ENCODE results near the gene NDUFS8.

The NDUFS8 gene

GRCh38 chr11:68052137-68052873 lies 21.8 kb downstream of the NDUFS8 start:
- DNase-seq, result no peak

GRCh38 chr11:68053117-68053516 lies 22.6 kb downstream of the NDUFS8 start:
- no peak for DNase-seq

DNA sequence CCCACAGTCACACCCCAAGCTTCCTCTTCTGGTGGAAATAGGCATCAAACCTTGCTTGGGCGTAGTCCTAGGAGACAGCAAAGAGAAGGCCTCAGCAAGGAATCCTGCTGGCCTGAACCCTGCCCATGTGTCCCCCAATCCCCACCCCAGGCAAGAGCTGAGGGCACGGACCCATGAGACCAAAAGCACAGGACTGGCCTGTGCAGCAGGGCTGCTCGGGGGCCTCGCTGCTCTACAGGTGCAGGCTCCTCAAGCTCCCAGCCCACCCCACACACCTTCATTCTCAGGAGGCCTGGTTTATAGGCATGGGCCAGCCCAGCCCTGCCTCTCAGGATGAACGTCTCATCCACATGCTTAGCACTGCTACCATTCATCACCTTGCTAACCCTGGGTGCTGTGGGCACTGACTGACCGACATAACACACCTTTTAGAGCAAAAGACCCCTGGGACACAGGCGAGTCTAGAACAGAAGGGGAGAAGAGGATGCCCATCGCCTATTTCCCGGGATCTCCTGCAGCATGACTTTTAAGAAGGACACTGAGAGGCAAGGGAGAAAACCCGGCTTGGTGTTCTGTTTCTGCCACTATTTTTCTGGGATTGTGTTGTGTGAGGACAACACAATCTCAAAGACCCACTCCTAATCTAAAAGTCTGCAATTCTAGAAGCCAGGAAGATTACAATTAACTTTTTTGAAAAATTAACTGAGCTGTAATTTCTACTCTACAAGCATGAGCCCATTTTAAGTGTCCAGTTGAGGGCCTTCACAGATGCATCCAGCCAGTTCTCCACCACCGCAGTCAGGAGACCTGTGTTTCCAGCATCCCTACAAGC lies 23.7 kb downstream of the NDUFS8 start:
- no peak for DNase-seq

GRCh38 chr11:68056317-68057285 lies 26.1 kb downstream of the NDUFS8 start:
- no peak for DNase-seq

- no peak for DNase-seq
Measured at GRCh38 chr11:68057807-68058206, 27.3 kb downstream of the NDUFS8 start.

DNA sequence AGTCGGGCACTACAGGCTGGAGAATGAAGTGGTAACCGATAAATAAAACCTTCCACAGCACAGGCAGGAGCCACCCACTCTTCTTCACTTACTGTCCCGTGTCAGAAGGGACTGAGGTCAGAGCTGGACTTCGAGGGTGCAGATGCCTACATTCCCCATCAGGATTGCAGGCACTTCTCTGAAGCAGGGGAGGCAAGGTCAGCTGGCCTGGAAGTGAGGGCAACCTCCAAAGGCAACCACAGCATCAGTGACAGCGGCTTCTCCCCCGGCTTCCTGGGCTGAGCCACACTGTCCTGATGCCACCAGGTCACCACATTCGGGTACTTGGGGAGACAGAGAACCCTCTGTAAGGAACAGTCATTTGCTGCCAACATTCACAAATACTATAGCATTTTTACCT lies 31.0 kb downstream of the NDUFS8 start:
- no peak for DNase-seq

DNA sequence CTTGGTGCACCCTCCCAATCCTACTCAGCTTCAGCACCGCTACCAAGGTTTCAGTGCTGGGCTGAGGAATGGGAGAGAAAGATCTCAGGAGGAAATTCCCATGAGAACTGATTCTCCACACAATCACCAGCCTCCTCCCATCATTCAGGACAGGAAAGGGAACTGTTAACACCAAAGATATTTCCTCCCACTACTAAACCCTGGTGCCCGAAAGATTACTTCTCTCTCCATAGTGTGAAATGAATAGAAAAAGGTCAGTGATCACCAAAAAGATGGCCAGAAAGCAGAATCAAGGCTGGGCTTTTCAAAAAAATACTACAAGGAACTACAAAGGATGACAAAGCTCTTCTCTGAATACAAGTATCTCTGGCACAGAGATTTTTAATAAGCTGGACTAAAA lies 34.4 kb downstream of the NDUFS8 start:
- DNase-seq, result no peak

GRCh38 chr11:68065841-68066240 lies 35.4 kb downstream of the NDUFS8 start:
- DNase-seq, result no peak

- DNase-seq, result no peak
Measured at GRCh38 chr11:68066742-68067141, 36.3 kb downstream of the NDUFS8 start.

DNA sequence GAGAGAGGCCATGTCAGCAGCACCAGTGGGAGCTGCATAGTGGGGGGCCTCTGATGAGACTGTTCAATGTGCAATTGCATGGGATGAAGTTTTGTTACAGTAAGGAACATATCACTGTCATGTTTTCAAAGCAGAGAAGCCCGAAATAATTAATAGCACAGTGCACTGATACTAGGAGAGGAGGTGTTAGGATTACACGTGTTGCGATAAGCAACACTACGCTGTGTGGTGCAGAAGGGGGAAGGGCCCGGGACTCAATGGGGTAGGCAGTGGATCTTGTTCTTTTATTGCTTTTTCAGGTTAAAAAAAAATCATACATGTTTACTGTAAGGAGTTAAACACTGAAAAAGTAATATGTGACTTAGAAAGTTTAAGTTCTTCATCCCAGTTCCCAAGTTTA lies 37.5 kb downstream of the NDUFS8 start:
- no peak for DNase-seq

DNA sequence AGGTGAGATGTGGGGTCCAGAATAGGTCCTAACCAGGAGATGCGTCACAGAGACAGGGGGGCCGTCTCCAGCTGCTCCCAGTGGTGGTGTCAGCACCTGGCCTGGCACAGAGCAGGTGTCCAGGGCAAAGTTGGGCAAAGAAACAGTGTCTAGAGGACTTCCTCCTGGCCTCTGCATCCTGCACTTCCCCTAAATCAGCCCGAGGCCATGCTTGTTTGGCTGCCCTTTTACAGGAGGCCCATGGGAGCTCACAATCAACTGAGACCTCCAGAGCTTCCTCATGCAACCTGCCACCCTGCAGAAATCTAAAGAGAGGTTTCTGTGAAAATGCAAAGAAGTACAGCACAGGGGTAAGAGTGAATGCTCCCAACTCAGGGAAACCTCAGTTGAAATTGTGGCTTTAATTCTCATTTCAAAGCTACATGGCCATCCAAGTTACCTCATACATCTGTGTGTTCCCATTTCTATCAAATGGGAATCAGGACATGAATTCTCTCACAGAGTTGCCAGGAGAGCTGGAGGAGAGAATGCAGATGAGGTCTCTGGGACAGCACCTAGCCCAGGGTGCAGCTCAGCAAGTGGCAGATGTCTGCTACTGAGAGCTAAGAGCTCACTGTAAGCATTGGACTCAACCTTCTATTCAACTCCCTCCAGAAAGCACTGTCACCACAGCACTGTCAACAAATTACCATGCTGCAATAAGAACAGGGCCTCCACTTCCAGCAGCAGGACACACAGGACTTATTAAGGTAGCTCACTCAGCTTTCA lies 41.0 kb downstream of the NDUFS8 start:
- DNase-seq, result no peak

GRCh38 chr11:68074584-68075352 lies 44.3 kb downstream of the NDUFS8 start:
- DNase-seq, result no peak

GRCh38 chr11:68076371-68077042 lies 46.0 kb downstream of the NDUFS8 start:
- no peak for DNase-seq

DNA sequence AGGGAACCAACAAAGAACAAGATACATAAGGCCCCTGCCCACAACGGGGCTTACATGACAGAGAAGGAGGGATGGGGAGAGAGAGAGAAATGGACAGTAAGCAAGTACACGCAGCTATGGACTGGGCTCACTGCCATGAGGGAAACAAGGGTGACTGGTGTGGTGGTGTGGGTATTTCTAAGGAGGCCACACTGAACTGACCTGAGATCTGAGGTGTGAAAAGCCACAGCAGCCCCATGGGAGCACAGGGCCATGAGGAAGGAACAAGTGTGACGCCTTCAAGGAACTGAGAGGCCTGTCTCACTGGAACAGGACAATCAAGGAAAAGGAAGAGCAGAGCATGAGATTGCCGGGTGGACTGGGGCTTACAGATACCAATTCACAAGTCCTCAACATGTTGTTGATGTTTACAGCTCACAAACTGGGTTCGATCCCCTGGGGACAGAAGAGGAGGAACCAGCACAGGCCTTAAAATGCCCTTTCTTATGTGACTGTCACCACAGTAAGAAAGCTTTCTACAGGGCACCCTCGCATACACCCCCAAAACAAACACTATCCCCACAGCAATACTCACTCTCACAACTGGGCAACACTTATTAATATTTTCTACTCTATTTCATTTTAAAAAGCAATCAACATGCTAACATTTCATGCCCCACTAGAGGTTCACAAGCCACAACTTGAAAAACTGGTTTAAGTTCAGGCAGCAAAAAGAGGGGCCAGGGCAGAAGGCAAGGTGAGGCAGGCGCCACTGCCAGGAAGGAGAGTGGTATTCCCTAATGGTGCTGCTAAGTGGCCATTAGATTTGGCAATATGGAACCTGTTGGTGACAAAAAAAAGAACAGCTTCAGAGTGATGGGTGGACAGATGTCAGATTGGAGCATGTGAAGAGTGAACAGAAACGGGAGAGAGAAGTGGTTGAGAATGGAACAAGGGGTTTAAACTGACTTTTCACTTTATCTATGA lies 47.4 kb downstream of the NDUFS8 start:
- no peak for DNase-seq

GRCh38 chr11:68080860-68081259 lies 50.4 kb downstream of the NDUFS8 start:
- no peak for DNase-seq

DNA sequence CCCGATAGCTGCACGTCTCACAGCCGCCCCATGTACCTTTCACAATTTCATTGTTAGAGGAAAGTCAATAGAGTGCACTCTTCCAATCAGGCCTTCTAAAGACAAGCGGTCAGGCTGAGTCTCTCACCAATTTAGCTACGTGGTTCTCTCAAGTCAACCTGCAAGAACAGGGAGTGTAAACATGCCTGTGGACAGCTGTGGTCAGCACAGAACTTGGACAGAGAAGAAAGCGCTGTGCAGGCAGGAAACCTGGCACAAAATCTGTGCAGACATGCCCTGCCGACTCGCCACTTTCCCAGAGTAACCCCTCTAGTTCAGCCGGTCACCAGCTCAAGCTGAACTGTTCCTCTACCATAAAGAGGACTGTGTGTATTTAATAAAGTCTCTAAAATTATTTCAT lies 51.2 kb downstream of the NDUFS8 start:
- DNase-seq, result no peak

- no peak for DNase-seq
Measured at GRCh38 chr11:68082481-68082880, 52.0 kb downstream of the NDUFS8 start.

- DNase-seq, result no peak
Measured at GRCh38 chr11:68083517-68083916, 53.0 kb downstream of the NDUFS8 start.
